Panc1 (cell line): ENCODE measurements around the gene LRRC74A. TPM values are rescaled to one million over a fixed set of nuclear protein-coding genes. Genes with fewer than 3 reads are reported as not detected.

Experiments used
- ATAC-seq: fragments of 200-7000 bp; cut with Tn5 transposase; 2 replicates; pipeline ENCODE4 v1.9.1; 2020; ENCODE audit warnings: mild to moderate bottlenecking, moderate library complexity
- BruUV-seq: library from RNA; stranded (reverse); fragments of 400-500 nt; replicated peaks from 2 replicates; lab custom pipeline; 2021; lab: Mats Ljungman, UMichigan
- CTCF ChIA-PET: fragments of 300-600 bp; sonication (Branson Sonifier 250); formaldehyde crosslinking; loops from one replicate; lab custom pipeline; 2022; ENCODE audit warnings: antibody characterized with exemption; lab: Charles Lee
- POLR2A ChIA-PET: fragments of 300-600 bp; sonication (Branson Sonifier 250); formaldehyde crosslinking; loops from one replicate; lab custom pipeline; 2022; ENCODE audit warnings: antibody characterized with exemption; lab: Charles Lee
- DNase-seq: peaks from one replicate; pipeline ENCODE4 v3.0.0-alpha.2; 2010; ENCODE audit warnings: low read depth, low spot score
- H3K27ac ChIP-seq: 2 replicates; pipeline ENCODE4 v1.5.1; 2011; ENCODE audit warnings: mild to moderate bottlenecking, low read length, inconsistent platforms
- H3K27me3 ChIP-seq: fragments of 200-500 bp; sonication (Bioruptor generic); 2 replicates; pipeline ENCODE4 v1.6.0; 2014; ENCODE audit warnings: low read length, inconsistent platforms; ENCODE audit not compliant: control insufficient read depth, insufficient read depth
- H3K36me3 ChIP-seq: fragments of 200-500 bp; sonication (Bioruptor generic); 2 replicates; pipeline ENCODE4 v1.5.1; 2014; ENCODE audit warnings: inconsistent platforms, mild to moderate bottlenecking, low read length, moderate library complexity; ENCODE audit not compliant: control insufficient read depth, insufficient read depth
- H3K4me1 ChIP-seq: 2 replicates; pipeline ENCODE4 v1.5.1; 2011; ENCODE audit warnings: inconsistent platforms, mild to moderate bottlenecking, low read length, moderate library complexity; ENCODE audit not compliant: control insufficient read depth, insufficient read depth
- H3K4me3 ChIP-seq, 2 experiments: 2 replicates each; pipeline ENCODE4 v1.5.1; 2011 to 2012; ENCODE audit warnings: low read depth in 2 of 2, low read length in 2 of 2, mild to moderate bottlenecking in 2 of 2, inconsistent platforms in 1 of 2, moderate library complexity in 1 of 2
- H3K9me3 ChIP-seq: fragments of 200-500 bp; sonication (Bioruptor generic); 2 replicates; pipeline ENCODE4 v1.5.1; 2014; ENCODE audit warnings: low read depth, mild to moderate bottlenecking, inconsistent platforms, low read length, moderate library complexity; ENCODE audit not compliant: control insufficient read depth, insufficient read depth
- CTCF ChIP-seq: fragments of 450-650 bp; IDR thresholded peaks from 2 replicates; pipeline ENCODE4 v1.5.1; 2017; ENCODE audit warnings: mild to moderate bottlenecking
- POLR2AphosphoS5 ChIP-seq: IDR thresholded peaks from 2 replicates; pipeline ENCODE4 v1.6.1; 2012; ENCODE audit warnings: mild to moderate bottlenecking, low read depth, low read length, moderate library complexity
- REST ChIP-seq, 2 experiments: IDR thresholded peaks; 2 replicates each; pipeline ENCODE4 v1.6.1; 2011 to 2012; ENCODE audit warnings: low read depth in 2 of 2, control low read depth in 1 of 2, low read length in 1 of 2, mild to moderate bottlenecking in 1 of 2, moderate library complexity in 1 of 2; ENCODE audit not compliant: insufficient read depth in 1 of 2
- SIN3A ChIP-seq: IDR thresholded peaks from 2 replicates; pipeline ENCODE4 v1.6.1; 2012; ENCODE audit warnings: low read depth, mild to moderate bottlenecking, low read length, moderate library complexity, borderline replicate concordance; ENCODE audit not compliant: insufficient read depth
- TCF7L2 ChIP-seq: IDR thresholded peaks from 2 replicates; pipeline ENCODE4 v1.6.1; 2011; ENCODE audit warnings: mild to moderate bottlenecking, low read depth, low read length, inconsistent platforms
- in situ Hi-C: cut with HindIII; loops from 2 replicates; pipeline ENCODE4 v1.10.0; 2016; ENCODE audit warnings: low sequenced_read_pairs, low pct_unique_long_range_greater_than_20kb
- intact Hi-C: fragments of 100-400 bp; cut with micrococcal nuclease; formaldehyde crosslinking; loops from one replicate; pipeline ENCODE4 v1.10.0; 2022; ENCODE audit not compliant: unreplicated experiment
- total RNA-seq: library from RNA; stranded (reverse); gene quantifications from one replicate; pipeline ENCODE4 v1.2.1, GENCODE V29; 2021; ENCODE audit not compliant: unreplicated experiment

LRRC74A gene
- total RNA-seq, 1 experiment from 2014 or later: not detected

- no peak overlapping the region for H3K4me3 ChIP-seq
- intact Hi-C loops: no loop called here
- BruUV-seq: no TSS peak
Observed at GRCh38 chr14:76779221-76780057, 46.8 kb upstream of the LRRC74A start.

GRCh38 chr14:76780058-76780345 is 46.2 kb upstream of the LRRC74A start:
- BruUV-seq: no TSS peak
- TF ChIP-seq SIN3A (no peak), POLR2AphosphoS5 (no peak), TCF7L2 (no peak), REST (IDR thresholded peaks at IDR 0.05; ENCODE audit: insufficient read depth in 1 of 2, low read depth in 2 of 2, low read length in 1 of 2) (no peak), CTCF (no peak)
- Histone ChIP-seq H3K4me1 (no peaks in the 10 kb centered on the region), H3K4me3 (no peak overlapping the region), H3K9me3 (no peaks in the 10 kb centered on the region), H3K36me3 (no peaks in the 10 kb centered on the region), H3K27ac (no peak overlapping the region), H3K27me3 (no peaks in the 10 kb centered on the region)
- DNase-seq (no peak), ATAC-seq (no peak)
- in situ Hi-C loops (no loop called here), intact Hi-C loops (no loop called here)
- ChIA-PET POLR2A (no interaction called here), CTCF (no interaction called here)

More at GRCh38 chr14:76779221-76780057, 46.8 kb upstream of the LRRC74A start:
- H3K27me3 ChIP-seq: no peaks in the 10 kb centered on the region
- no peak overlapping the region for H3K27ac ChIP-seq
- ATAC-seq: no peak
- no peak for DNase-seq
- ChIA-PET POLR2A (interaction anchor here (0.6 kb wide), 1 partner anchor 480 kb away, joined by 3 read pairs; no protein-coding TSS in a partner anchor), CTCF (no interaction called here)
- H3K36me3 ChIP-seq: no peaks in the 10 kb centered on the region
- no peak for TF ChIP-seq POLR2AphosphoS5
- no peak for TF ChIP-seq TCF7L2
- no peak for TF ChIP-seq CTCF
- no peak for TF ChIP-seq SIN3A
- TF ChIP-seq REST (IDR thresholded peaks at IDR 0.05; ENCODE audit: insufficient read depth in 1 of 2, low read depth in 2 of 2, low read length in 1 of 2): no peak
- H3K4me1 ChIP-seq: no peaks in the 10 kb centered on the region
- H3K9me3 ChIP-seq: no peaks in the 10 kb centered on the region
- in situ Hi-C loops: no loop called here
